Endodermal cell (in vitro differentiated cells): ENCODE data around the gene KIF26B. TPM values are rescaled to one million over a fixed set of nuclear protein-coding genes. Genes with fewer than 3 reads are reported as not detected.

Experiments
- DNase-seq: peaks from one replicate; pipeline ENCODE4 v3.0.0-alpha.2; 2017
- H3K27ac ChIP-seq: 2 replicates; pipeline ENCODE4 v1.5.1; 2013; ENCODE audit warnings: mild to moderate bottlenecking, low read depth, low read length, moderate library complexity
- H3K27me3 ChIP-seq: 2 replicates; pipeline ENCODE4 v1.6.1; 2013; ENCODE audit warnings: mild to moderate bottlenecking, low read length, moderate library complexity; ENCODE audit not compliant: insufficient read depth, control insufficient read depth, poor library complexity, severe bottlenecking
- H3K36me3 ChIP-seq: 2 replicates; pipeline ENCODE4 v1.7.0; 2013; ENCODE audit warnings: mild to moderate bottlenecking, low read length, moderate library complexity; ENCODE audit not compliant: control insufficient read depth, insufficient read depth
- H3K4me1 ChIP-seq: one replicate; pipeline ENCODE4 v1.7.0; 2013; ENCODE audit warnings: low read length; ENCODE audit not compliant: control insufficient read depth, insufficient read depth
- H3K4me3 ChIP-seq: 2 replicates; pipeline ENCODE4 v1.5.1; 2013; ENCODE audit warnings: mild to moderate bottlenecking, low read length, moderate library complexity
- H3K9ac ChIP-seq: 2 replicates; pipeline ENCODE4 v1.6.1; 2013; ENCODE audit warnings: mild to moderate bottlenecking, low read length, moderate library complexity; ENCODE audit not compliant: poor library complexity, severe bottlenecking; ENCODE audit errors: extremely low read depth
- H3K9me3 ChIP-seq: 2 replicates; pipeline ENCODE4 v1.6.1; 2013; ENCODE audit warnings: mild to moderate bottlenecking, low read length, moderate library complexity; ENCODE audit not compliant: control insufficient read depth
- H3K27ac Mint-ChIP-seq: 2 replicates; pipeline ENCODE4 v1.8.0; 2020; ENCODE audit warnings: mixed read lengths
- H3K27me3 Mint-ChIP-seq: 2 replicates; pipeline ENCODE4 v1.8.0; 2021; ENCODE audit warnings: mild to moderate bottlenecking, mixed read lengths; ENCODE audit not compliant: insufficient read depth
- H3K36me3 Mint-ChIP-seq: 2 replicates; pipeline ENCODE4 v1.8.0; 2020; ENCODE audit warnings: low read depth, mixed read lengths
- H3K4me1 Mint-ChIP-seq: 2 replicates; pipeline ENCODE4 v1.8.0; 2020; ENCODE audit warnings: mixed read lengths
- H3K4me3 Mint-ChIP-seq: 2 replicates; pipeline ENCODE4 v1.8.0; 2020; ENCODE audit warnings: mild to moderate bottlenecking, moderate library complexity, mixed read lengths
- H3K9me3 Mint-ChIP-seq: 2 replicates; pipeline ENCODE4 v1.8.0; 2020; ENCODE audit warnings: mild to moderate bottlenecking, mixed read lengths
- CTCF ChIP-seq: fragments of 200-600 bp; sonication (generic); conservative IDR thresholded peaks from 2 replicates; pipeline ENCODE4 v1.5.0; 2021; ENCODE audit warnings: antibody characterized with exemption, mild to moderate bottlenecking
- WGBS, 2 experiments: methylation state at CpG; one replicate each; pipeline versions ENCODE4 v1.1.5 to v1.1.7; 2013; ENCODE audit warnings: missing lambda C conversion rate in 2 of 2, mixed read lengths in 1 of 2; ENCODE audit not compliant: insufficient coverage in 1 of 2, insufficient read length in 1 of 2; 5-methylcytosine and 5-hydroxymethylcytosine counted together
- total RNA-seq, 2 donors: library from RNA; stranded (reverse); fragmentation: NEBNext Ultra II Directional in 1 of 2; extraction: Animal tissue kit (Norgen Biotek cat#: 25700) in 1 of 2; gene quantifications; 2 replicates in 1 of 2; 3 replicates in 1 of 2; pipeline ENCODE4 v1.2.1, GENCODE V29; 2021

KIF26B gene
- total RNA-seq, 2 donors from 2014 or later, result 12.3 to 21.0 TPM

GRCh38 chr1:245306020-245306419 lies 151.2 kb downstream of the KIF26B start:
- Mint-ChIP-seq H3K4me3 (no peak overlapping the region), H3K4me1 (peaks cover 14% of the 10 kb centered on the region), H3K27ac (no peak overlapping the region), H3K36me3 (peaks cover 7% of the 10 kb centered on the region), H3K9me3 (peaks cover 5% of the 10 kb centered on the region), H3K27me3 (no peaks in the 10 kb centered on the region)
- no peaks in the 10 kb centered on the region for H3K9me3 ChIP-seq
- H3K36me3 ChIP-seq, result no peaks in the 10 kb centered on the region
- no peak overlapping the region for H3K27ac ChIP-seq
- no peak for TF ChIP-seq CTCF
- H3K4me1 ChIP-seq, result peaks cover 5% of the 10 kb centered on the region
- DNase-seq, result no peak
- H3K9ac ChIP-seq, result no peak overlapping the region
- whole genome bisulfite sequencing, 2 experiments, result 100% methylated on average over 1 of the region's 1 CpG; no CpG with 5 or more reads in 1 of the 2 experiments
- H3K27me3 ChIP-seq, result no peaks in the 10 kb centered on the region
- no peak overlapping the region for H3K4me3 ChIP-seq

GRCh38 chr1:245306628-245307410 lies 152.0 kb downstream of the KIF26B start:
- H3K27ac ChIP-seq, result no peak overlapping the region
- TF ChIP-seq CTCF, result no peak
- H3K27ac Mint-ChIP-seq, result no peak overlapping the region

DNA sequence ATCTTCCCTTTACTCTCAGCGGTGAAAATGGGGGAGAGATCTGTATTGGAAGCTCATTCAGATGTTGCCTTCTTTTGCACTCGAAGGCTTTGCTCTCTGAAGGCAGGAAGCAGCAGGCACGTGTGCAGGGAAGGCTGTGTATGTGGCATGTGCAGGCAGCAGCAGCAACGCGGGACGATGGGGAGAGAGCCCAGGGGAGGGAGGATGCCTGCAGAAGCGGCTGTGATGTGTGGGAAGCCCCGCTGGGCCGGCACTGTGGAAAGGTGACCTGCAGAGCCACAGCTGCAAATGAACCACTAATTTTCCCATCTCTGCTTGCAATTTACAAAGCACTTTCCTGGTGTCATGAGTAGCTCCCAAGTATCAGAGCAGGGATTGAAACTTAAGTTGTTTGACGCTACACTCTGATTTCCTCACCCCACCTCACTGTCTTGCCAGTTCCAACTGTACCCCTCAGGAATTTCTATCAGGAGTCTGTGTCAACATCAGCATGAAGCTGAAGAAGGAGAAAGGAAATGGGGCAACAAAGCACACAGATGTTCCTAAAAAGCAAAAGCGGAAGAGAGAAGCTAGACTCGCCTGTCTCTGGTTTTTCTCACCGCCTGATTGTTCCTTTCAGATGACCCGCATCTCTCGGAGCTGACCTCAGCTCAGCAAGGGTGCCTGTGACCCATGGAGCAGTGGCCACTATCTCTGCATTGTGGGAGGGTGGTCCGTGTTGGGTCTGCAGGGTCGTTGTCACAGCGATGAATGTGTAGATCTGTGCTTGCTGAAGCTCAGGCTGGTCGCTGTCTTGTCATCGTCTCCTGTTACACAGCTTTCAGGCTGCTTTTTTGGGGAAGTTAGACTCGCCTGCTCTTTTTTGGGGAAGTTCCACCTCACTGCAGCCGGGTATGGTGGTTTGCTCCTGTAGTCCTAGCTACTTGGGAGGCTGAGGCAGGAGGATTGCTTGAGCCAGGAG lies 156.1 kb downstream of the KIF26B start:
- no peak for TF ChIP-seq CTCF
- peaks cover 12% of the 10 kb centered on the region for H3K4me1 Mint-ChIP-seq
- 29 to 49% methylated on average over 7 to 22 of the region's 22 CpGs for WGBS, 2 experiments
- peak overlapping the region; percentile 67 for H3K27ac Mint-ChIP-seq
- peak; percentile 83 for DNase-seq
- H3K9me3 ChIP-seq, result no peaks in the 10 kb centered on the region
- peaks cover 6% of the 10 kb centered on the region for H3K36me3 Mint-ChIP-seq
- no peak overlapping the region for H3K4me3 Mint-ChIP-seq
- H3K27ac ChIP-seq, result peak overlapping the region; percentile 60
- H3K4me3 ChIP-seq, result no peak overlapping the region
- H3K9ac ChIP-seq, result no peak overlapping the region
- no peaks in the 10 kb centered on the region for H3K27me3 ChIP-seq
- no peaks in the 10 kb centered on the region for H3K36me3 ChIP-seq
- H3K27me3 Mint-ChIP-seq, result no peaks in the 10 kb centered on the region
- peaks cover 6% of the 10 kb centered on the region for H3K4me1 ChIP-seq
- peaks cover 4% of the 10 kb centered on the region for H3K9me3 Mint-ChIP-seq

More at GRCh38 chr1:245306628-245307410, 152.0 kb downstream of the KIF26B start:
- Mint-ChIP-seq H3K4me1 (peaks cover 12% of the 10 kb centered on the region), H3K4me3 (no peak overlapping the region), H3K36me3 (peaks cover 6% of the 10 kb centered on the region), H3K27me3 (no peaks in the 10 kb centered on the region), H3K9me3 (peaks cover 5% of the 10 kb centered on the region)
- DNase-seq, result no peak
- H3K4me1 ChIP-seq, result peaks cover 6% of the 10 kb centered on the region
- 91 to 94% methylated on average over 7 to 12 of the region's 12 CpGs for WGBS, 2 experiments
- H3K4me3 ChIP-seq, result no peak overlapping the region
- H3K27me3 ChIP-seq, result no peaks in the 10 kb centered on the region
- H3K36me3 ChIP-seq, result no peaks in the 10 kb centered on the region
- no peak overlapping the region for H3K9ac ChIP-seq
- no peaks in the 10 kb centered on the region for H3K9me3 ChIP-seq
